Right lobe of liver (tissue), 4 donors: Measurements from ENCODE around the gene THADA.

Experiments used
- CTCF ChIP-seq, 4 donors: fragments of 200-600 bp in 3 of 4; fragments of 450-650 bp in 1 of 4; IDR thresholded peaks; one replicate each; pipeline versions ENCODE4 v1.5.1 to v1.8.0; 2016 to 2022; ENCODE audit warnings: antibody characterized with exemption in 4 of 4, mild to moderate bottlenecking in 2 of 4
- POLR2A ChIP-seq: fragments of 450-650 bp; IDR thresholded peaks from one replicate; pipeline ENCODE4 v1.6.1; 2017; ENCODE audit warnings: antibody characterized with exemption, mild to moderate bottlenecking
- donor health status: DM: no; HTN: no; CAD: no.
- donor health status: DM: no; HTN: no; CAD: no.
- donor health status: DM: no; HTN: yes; CAD: no.

- no peak for TF ChIP-seq CTCF (IDR thresholded peaks at IDR 0.05)
- no peak for TF ChIP-seq POLR2A
These were observed 368.6 kb downstream of the THADA start for GRCh38 chr2:43226955-43227829.
